Lung (tissue), 12 donors: ENCODE measurements around the gene STUM. TPM values are rescaled to one million over a fixed set of nuclear protein-coding genes. Genes with fewer than 3 reads are reported as not detected.

ENCODE experiments used
- ATAC-seq: fragments of 200-7000 bp; cut with Tn5 transposase; one replicate; pipeline ENCODE4 v1.9.1; 2020; ENCODE audit warnings: moderate number of reproducible peaks; ENCODE audit not compliant: insufficient read depth, low FRiP score
- DNase-seq, 3 donors: peaks; one replicate each; pipeline ENCODE4 v3.0.0-alpha.2; 2013 to 2017
- H3K27ac ChIP-seq, 2 donors: one replicate each; pipeline ENCODE4 v1.5.1; 2013; ENCODE audit warnings: mild to moderate bottlenecking in 2 of 2, moderate library complexity in 2 of 2, control low read depth in 1 of 2, inconsistent platforms in 1 of 2, low read depth in 1 of 2, low read length in 1 of 2
- H3K27me3 ChIP-seq, 3 donors: one replicate each; pipeline ENCODE4 v1.5.1; 2013; ENCODE audit warnings: low read length in 2 of 3; ENCODE audit not compliant: control insufficient read depth in 3 of 3, insufficient read depth in 3 of 3
- H3K36me3 ChIP-seq, 4 donors: one replicate each; pipeline ENCODE4 v1.5.1; 2013; ENCODE audit warnings: low read length in 4 of 4, mild to moderate bottlenecking in 1 of 4, moderate library complexity in 1 of 4; ENCODE audit not compliant: control insufficient read depth in 4 of 4, insufficient read depth in 4 of 4
- H3K4me1 ChIP-seq, 5 donors: one replicate each; pipeline ENCODE4 v1.5.1; 2013; ENCODE audit warnings: low read length in 5 of 5, mild to moderate bottlenecking in 2 of 5, moderate library complexity in 1 of 5; ENCODE audit not compliant: control insufficient read depth in 5 of 5, insufficient read depth in 5 of 5
- H3K4me3 ChIP-seq: one replicate; pipeline ENCODE4 v1.5.1; 2013; ENCODE audit warnings: mild to moderate bottlenecking, control low read depth, moderate library complexity
- H3K9ac ChIP-seq, 2 donors: one replicate each; pipeline ENCODE4 v1.5.1; 2013; ENCODE audit warnings: low read length in 2 of 2, control low read depth in 1 of 2; ENCODE audit not compliant: insufficient read depth in 1 of 2
- H3K9me3 ChIP-seq, 4 donors: one replicate each; pipeline ENCODE4 v1.5.1; 2013; ENCODE audit warnings: low read length in 3 of 4, mild to moderate bottlenecking in 1 of 4, moderate library complexity in 1 of 4; ENCODE audit not compliant: control insufficient read depth in 4 of 4, insufficient read depth in 3 of 4
- CTCF ChIP-seq: IDR thresholded peaks from 2 replicates; pipeline ENCODE4 v1.5.1; 2012; ENCODE audit warnings: mild to moderate bottlenecking; ENCODE audit errors: control extremely low read depth, extremely low read depth
- WGBS, 2 donors: extraction: QIAGEN DNeasy Blood & Tissue Kit; methylation state at CpG; one replicate each; pipeline ENCODE4 v1.1.7; 2013; 5-methylcytosine and 5-hydroxymethylcytosine counted together
- polyA plus RNA-seq, 2 donors: library from polyadenylated mRNA; stranded (reverse); fragments of 200-250 nt; gene quantifications; one replicate each; pipeline ENCODE4 v1.2.1, GENCODE V29; 2013
- total RNA-seq, 2 donors: library from RNA; depleted of rRNA in 1 of 2; stranded (reverse); fragments of >200 nt in 1 of 2; gene quantifications; one replicate each; pipeline ENCODE4 v1.2.1, GENCODE V29; 2014 to 2021
- donor health status: control.
- donor health status: control.
- donor health status: Bipolar disorder and iron deficiency.
- donor health status: healthy.
- donor health status: DM: yes; HTN: yes; CAD: no.

STUM gene
- total and polyA plus RNA-seq, 4 donors = 0.09 to 0.58 (median 0.48) TPM

GRCh38 chr1:226651041-226651731, 102.6 kb downstream of the STUM start:
- DNase-seq (no peak), ATAC-seq (no peak)
- Histone ChIP-seq H3K9me3 (no peaks in the 10 kb centered on the region), H3K9ac (no peak overlapping the region), H3K4me1 (peaks cover 0 to 36% (median 29%) of the 10 kb centered on the region in 5 donors), H3K36me3 (peaks cover 0 to 23% (median 14%) of the 10 kb centered on the region in 4 donors), H3K27me3 (no peaks in the 10 kb centered on the region), H3K4me3 (no peak overlapping the region), H3K27ac (peak overlapping the region in 1 of 2 donors; percentile 42)
- TF ChIP-seq CTCF = no peak
- WGBS, 2 donors = 95 to 97% methylated on average over 12 of the region's 12 CpGs

GRCh38 chr1:226651732-226652105, 103.2 kb downstream of the STUM start:
- TF ChIP-seq CTCF = no peak
- peaks cover 0 to 40% (median 34%) of the 10 kb centered on the region in 5 donors for H3K4me1 ChIP-seq

GRCh38 chr1:226652613-226653012, 104.0 kb downstream of the STUM start:
- Histone ChIP-seq H3K9ac (no peak overlapping the region), H3K9me3 (no peaks in the 10 kb centered on the region), H3K36me3 (peaks cover 0 to 10% (median 7%) of the 10 kb centered on the region in 4 donors), H3K27me3 (no peaks in the 10 kb centered on the region), H3K4me3 (no peak overlapping the region), H3K4me1 (peaks cover 0 to 46% (median 38%) of the 10 kb centered on the region in 5 donors), H3K27ac (no peak overlapping the region)
- ATAC-seq (no peak), DNase-seq (no peak)
- TF ChIP-seq CTCF = no peak
- 93 to 96% methylated on average over 6 of the region's 6 CpGs for WGBS, 2 donors

More at GRCh38 chr1:226651732-226652105, 103.2 kb downstream of the STUM start:
- ATAC-seq (no peak), DNase-seq (no peak)
- no peak overlapping the region for H3K9ac ChIP-seq
- no peaks in the 10 kb centered on the region for H3K27me3 ChIP-seq
- H3K36me3 ChIP-seq = peaks cover 0 to 18% (median 14%) of the 10 kb centered on the region in 4 donors
- no peaks in the 10 kb centered on the region for H3K9me3 ChIP-seq
- H3K27ac ChIP-seq = no peak overlapping the region
- no peak overlapping the region for H3K4me3 ChIP-seq
- WGBS, 2 donors = 90 to 92% methylated on average over 4 of the region's 4 CpGs
